ENCODE results near the gene GIMAP8.
"Not testable (repeated sequence)": the region's sequence is repeated elsewhere in the genome, so short reads cannot be mapped to it uniquely, and the experiment has no call there.

GIMAP8 gene

GRCh38 chr7:150435390-150436073 is 14.9 kb upstream of the GIMAP8 start:
- no peak for DNase-seq (ENCODE audit: low read depth in 1 of 2, low spot score in 1 of 2)

- no peak for DNase-seq (ENCODE audit: low read depth in 1 of 2, low spot score in 1 of 2)
Measured at GRCh38 chr7:150439967-150440366, 10.5 kb upstream of the GIMAP8 start.

GRCh38 chr7:150441524-150441923 is 8.9 kb upstream of the GIMAP8 start:
- no peak for DNase-seq (ENCODE audit: low read depth in 1 of 2, low spot score in 1 of 2)

GRCh38 chr7:150442811-150443210 is 7.6 kb upstream of the GIMAP8 start:
- DNase-seq (ENCODE audit: low read depth in 1 of 2, low spot score in 1 of 2): no peak

- DNase-seq (ENCODE audit: low read depth in 1 of 2, low spot score in 1 of 2): no peak
Measured at GRCh38 chr7:150443793-150444540, 6.5 kb upstream of the GIMAP8 start.

GRCh38 chr7:150444674-150445365 is 5.6 kb upstream of the GIMAP8 start:
- DNase-seq (ENCODE audit: low read depth in 1 of 2, low spot score in 1 of 2): no peak

- no peak for DNase-seq (ENCODE audit: low read depth in 1 of 2, low spot score in 1 of 2)
Measured at GRCh38 chr7:150446288-150446938, 4.0 kb upstream of the GIMAP8 start.

- DNase-seq (ENCODE audit: low read depth in 1 of 2, low spot score in 1 of 2): no peak
Measured at GRCh38 chr7:150447966-150448788, 2.3 kb upstream of the GIMAP8 start.

GRCh38 chr7:150448789-150449147 is 1.7 kb upstream of the GIMAP8 start:
- DNase-seq (ENCODE audit: low read depth in 1 of 2, low spot score in 1 of 2): peak; percentile 77 to 82

GRCh38 chr7:150449206-150449952 is 1.1 kb upstream of the GIMAP8 start:
- no peak for DNase-seq (ENCODE audit: low read depth in 1 of 2, low spot score in 1 of 2)

- DNase-seq (ENCODE audit: low read depth in 1 of 2, low spot score in 1 of 2): peak; percentile 37 to 51
Measured at GRCh38 chr7:150451097-150451793, 815 bp downstream of the GIMAP8 start.

GRCh38 chr7:150451833-150452461 is 1.5 kb downstream of the GIMAP8 start:
- no peak for DNase-seq (ENCODE audit: low read depth in 1 of 2, low spot score in 1 of 2)

GRCh38 chr7:150453181-150453580 is 2.8 kb downstream of the GIMAP8 start:
- no peak for DNase-seq (ENCODE audit: low read depth in 1 of 2, low spot score in 1 of 2)

GRCh38 chr7:150453892-150454291 is 3.5 kb downstream of the GIMAP8 start:
- no peak for DNase-seq (ENCODE audit: low read depth in 1 of 2, low spot score in 1 of 2)

- not testable (repeated sequence) for DNase-seq (ENCODE audit: low read depth in 1 of 2, low spot score in 1 of 2)
Measured at GRCh38 chr7:150457064-150457463, 6.6 kb downstream of the GIMAP8 start.

GRCh38 chr7:150458235-150458634 is 7.8 kb downstream of the GIMAP8 start:
- DNase-seq (ENCODE audit: low read depth in 1 of 2, low spot score in 1 of 2): no peak

- no peak for DNase-seq (ENCODE audit: low read depth in 1 of 2, low spot score in 1 of 2)
Measured at GRCh38 chr7:150458756-150459155, 8.3 kb downstream of the GIMAP8 start.

- no peak for DNase-seq (ENCODE audit: low read depth in 1 of 2, low spot score in 1 of 2)
Measured at GRCh38 chr7:150461520-150461919, 11.1 kb downstream of the GIMAP8 start.

- no peak for DNase-seq (ENCODE audit: low read depth in 1 of 2, low spot score in 1 of 2)
Measured at GRCh38 chr7:150462413-150462812, 12.0 kb downstream of the GIMAP8 start.
